G401 (cell line): ENCODE measurements around the gene PRR5L. TPM values are rescaled to one million over a fixed set of nuclear protein-coding genes. Genes with fewer than 3 reads are reported as not detected.

Experiments
- DNase-seq: peaks from one replicate; pipeline ENCODE4 v3.0.0-alpha.2; 2015; ENCODE audit warnings: low spot score
- in situ Hi-C: cut with HindIII; loops from 2 replicates; pipeline ENCODE4 v1.10.0; 2016; ENCODE audit warnings: low sequenced_read_pairs, mixed read lengths
- total RNA-seq: library from RNA; depleted of rRNA; stranded (reverse); fragments of >200 nt; shearing (Covaris generic); gene quantifications from 2 replicates; pipeline ENCODE4 v1.2.3, GENCODE V29; 2014; rRNA removed

The PRR5L gene, protein sequence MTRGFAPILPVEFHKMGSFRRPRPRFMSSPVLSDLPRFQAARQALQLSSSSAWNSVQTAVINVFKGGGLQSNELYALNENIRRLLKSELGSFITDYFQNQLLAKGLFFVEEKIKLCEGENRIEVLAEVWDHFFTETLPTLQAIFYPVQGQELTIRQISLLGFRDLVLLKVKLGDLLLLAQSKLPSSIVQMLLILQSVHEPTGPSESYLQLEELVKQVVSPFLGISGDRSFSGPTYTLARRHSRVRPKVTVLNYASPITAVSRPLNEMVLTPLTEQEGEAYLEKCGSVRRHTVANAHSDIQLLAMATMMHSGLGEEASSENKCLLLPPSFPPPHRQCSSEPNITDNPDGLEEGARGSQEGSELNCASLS
- total RNA-seq = 1.8 TPM in 1 of 2 replicates, not detected in the other

DNA sequence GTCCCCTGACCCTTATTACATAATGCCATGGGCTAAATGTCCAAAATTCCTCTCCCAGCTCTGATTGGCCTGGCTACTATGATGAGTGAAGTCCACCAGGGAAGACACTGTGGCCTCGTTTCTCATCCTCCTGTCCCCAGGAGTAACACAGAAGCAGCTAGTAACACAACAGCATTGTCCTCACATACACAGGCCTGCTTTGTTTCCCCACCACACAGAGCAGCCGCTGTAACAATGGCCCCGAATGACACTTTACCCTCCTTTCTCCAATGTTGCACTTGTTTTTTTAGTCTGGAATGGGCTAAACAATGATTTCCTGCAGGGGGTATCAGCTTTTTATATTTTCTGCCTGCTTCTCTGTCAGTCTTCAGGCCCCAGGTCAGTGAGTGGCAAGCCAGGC, at the start of gene PRR5L:
TSS of gene PRR5L (plus strand) at position 363 of the 400 bp plus-strand sequence. CDS start 104,834 bp downstream, outside the sequence.
- no peak for DNase-seq
- in situ Hi-C loops = no loop called here

DNA sequence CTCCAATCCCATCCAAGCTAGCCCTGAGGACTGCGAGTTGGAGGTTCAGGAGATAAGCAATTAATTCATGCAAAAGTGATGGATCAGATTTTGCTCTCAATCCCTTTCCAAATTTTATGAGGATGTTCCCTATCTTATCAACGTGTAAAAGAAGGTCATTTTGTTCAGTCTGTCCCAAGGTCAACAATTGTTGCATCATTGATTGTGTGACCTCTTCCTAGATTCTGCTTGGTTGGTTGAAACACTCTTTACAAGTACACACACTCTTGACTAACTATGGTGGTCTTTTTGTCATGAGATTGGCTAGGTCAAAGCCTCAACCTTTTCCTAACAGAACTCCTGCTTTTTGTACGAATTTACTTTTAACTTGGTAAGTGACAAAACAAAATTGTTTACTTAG, 48.6 kb upstream of the PRR5L start:
- no peak for DNase-seq
- in situ Hi-C loops = no loop called here

DNA sequence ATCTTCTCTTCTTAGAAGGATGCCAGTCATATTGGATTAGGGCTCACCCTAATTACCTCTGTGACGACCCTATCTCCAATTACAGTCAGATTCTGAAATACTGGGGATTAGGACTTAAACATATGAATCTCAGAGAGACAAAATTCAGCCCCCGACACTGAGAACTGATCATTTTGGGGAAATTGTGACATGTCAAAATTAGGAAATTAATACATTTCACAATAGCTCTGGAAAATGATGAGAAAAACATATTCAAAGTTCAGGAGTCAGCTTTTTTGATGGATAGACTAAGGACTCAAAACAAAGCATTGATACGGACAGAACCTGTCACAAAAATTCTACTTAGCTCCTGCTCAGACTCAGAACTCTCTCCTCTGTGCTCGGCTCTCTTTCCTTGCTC, 47.7 kb upstream of the PRR5L start:
- in situ Hi-C loops = no loop called here
- DNase-seq = no peak

DNA sequence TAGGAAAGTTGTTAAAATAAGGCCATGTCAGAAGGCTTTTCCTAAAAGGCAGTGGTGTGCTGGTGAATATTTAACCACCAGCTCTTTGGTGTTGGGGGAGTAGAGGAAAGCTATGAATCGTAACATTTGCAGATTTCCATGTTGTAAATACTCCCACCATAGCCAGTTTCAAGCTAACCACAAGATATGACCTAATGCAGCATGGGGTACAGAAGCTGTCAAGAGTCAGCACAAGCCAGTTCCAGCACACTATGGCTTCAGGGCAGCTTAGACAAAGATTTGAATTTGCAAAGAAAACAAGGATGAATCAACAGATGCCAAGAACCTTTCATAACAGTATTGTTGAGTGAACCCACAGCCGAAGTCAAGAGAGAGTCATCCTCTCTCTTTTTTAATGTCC, 46.8 kb upstream of the PRR5L start:
- no peak for DNase-seq
- in situ Hi-C loops = no loop called here

DNA sequence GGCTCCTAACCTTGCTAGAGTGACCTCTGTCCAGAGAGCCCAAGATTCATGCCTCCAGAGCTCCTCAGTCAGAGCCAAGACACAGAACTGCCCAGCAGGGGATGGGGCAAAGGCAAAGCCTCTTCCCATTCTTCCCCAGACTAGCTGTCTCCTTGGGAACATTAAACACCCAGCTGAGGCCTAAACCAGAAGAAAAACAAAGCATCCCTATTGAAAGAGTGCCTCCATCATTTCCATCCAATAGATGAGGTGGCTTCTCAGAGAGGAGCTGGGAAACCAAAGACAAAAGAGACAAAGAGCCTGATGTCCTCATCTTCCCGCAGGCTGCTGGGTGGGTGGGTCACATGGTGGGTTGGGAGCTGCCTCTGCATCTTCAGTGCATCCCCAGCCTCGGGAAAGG, 44.3 kb upstream of the PRR5L start:
- DNase-seq = no peak
- in situ Hi-C loops = no loop called here

DNA sequence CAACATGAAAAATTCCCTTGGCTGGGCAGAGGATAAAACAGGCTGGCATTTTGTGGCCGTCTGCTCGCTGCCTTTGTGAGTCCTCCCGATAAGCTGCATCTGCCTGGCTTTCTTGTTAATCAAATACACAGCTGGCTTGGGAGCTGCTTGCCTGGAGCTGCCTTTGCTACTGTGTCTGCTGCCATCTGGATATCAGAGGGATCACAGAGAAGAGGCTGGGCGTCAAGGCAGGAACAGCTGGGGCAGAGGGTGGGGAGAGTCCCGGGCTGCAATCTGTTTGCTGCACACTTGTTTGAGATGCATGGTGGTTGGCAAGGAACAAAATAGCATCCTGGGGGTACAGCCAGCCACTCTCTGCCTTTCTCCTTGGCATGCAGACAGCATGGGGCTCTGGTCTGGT, 42.9 kb upstream of the PRR5L start:
- in situ Hi-C loops = no loop called here
- no peak for DNase-seq

DNA sequence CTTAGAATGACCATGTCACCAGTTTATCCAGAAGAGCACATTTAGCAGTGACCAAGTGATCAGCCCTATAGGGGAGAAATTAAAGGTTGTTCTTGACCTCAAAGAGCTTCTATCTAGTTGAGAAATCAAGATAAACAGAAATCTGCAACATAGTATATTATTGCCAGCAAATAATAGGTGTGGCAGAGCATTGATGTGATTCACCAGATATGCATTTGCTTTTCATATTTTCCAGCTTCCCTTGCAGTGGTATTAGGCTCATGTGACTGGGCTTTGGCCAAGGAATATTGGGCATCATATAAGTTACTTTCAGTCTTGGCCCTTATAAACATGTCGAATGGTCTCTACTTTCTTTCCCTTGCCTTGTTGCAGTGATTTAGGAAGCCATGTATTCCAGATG, 41.4 kb upstream of the PRR5L start:
- DNase-seq = no peak
- in situ Hi-C loops = loop anchor here (5.0 kb wide), 1 partner anchor 642 kb away; no protein-coding TSS in a partner anchor

DNA sequence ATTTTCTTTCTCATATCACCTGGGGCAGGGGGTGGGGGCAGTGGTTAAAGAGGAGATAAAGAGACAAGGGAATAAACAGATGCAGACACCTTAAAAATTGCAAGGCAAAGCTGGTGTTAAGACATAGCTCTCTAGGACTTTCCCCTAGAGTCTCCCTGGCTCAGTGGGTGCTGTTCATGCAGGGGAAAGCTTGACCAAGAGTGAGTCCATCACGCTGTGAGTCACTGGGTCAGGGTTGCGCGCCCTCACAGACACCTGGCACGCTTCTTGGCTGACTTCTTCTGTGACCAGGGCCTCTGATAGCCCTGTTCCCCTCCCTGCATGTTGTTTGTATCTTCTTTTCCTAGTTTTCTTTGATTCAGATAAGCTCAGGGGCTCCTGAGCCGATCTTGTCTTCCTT, 38.7 kb upstream of the PRR5L start:
- in situ Hi-C loops = loop anchor here (5.0 kb wide), 1 partner anchor 645 kb away; no protein-coding TSS in a partner anchor

DNA sequence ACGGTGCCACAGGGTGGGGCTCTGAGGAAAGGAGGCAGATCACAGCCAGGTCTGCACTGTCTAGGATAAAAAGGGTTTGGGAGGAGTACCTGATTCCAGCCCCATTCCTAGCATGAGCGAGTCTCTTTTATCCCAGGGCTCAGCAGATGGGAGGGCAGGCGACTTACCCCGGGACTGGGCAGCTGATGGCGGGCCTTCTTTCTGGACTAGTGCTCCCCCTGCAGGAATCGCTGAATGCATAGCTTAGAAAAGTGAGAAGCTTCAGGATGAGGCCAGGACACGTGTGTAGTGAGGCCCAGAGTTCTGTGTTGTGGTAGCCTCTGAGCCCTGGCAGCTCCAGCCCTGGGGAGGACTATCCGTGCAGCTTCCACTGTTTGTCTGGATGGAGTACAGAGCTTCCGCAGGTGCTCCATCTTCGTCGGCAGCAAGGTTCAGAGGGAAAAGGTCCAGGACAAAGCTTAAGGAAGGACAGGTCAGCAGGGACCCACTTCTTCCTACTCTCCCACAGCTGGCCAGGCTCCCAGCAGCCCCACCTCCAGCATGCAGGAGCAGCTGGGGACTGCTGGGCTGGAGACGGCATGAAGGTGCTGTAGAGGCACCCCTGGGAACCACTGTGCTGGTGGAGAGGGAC, 37.2 kb upstream of the PRR5L start:
- in situ Hi-C loops = loop anchor here (5.0 kb wide), 1 partner anchor 647 kb away; no protein-coding TSS in a partner anchor
- DNase-seq = peak; percentile 75

More for the DNA sequence above, 38.7 kb upstream of the PRR5L start:
- no peak for DNase-seq

DNA sequence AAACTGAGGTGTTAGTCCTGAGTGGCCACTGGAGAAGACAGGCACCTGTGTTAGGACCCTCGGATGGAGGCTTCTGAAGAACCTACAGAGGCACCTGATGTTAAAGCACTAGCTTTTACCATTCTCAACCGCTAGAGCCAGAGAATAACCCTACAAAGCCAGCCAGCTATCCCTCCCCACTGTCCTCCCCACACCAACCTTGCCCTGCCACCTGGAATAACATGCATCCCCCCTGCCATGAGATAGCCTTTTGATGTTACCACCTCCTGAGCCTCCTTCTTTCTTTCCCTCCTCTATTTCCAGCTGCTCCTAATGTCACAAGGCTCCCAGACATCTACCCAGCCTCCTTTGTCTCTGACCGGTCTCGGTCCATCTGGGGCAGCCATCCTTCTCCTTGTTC, 35.0 kb upstream of the PRR5L start:
- DNase-seq = no peak
- in situ Hi-C loops = no loop called here

DNA sequence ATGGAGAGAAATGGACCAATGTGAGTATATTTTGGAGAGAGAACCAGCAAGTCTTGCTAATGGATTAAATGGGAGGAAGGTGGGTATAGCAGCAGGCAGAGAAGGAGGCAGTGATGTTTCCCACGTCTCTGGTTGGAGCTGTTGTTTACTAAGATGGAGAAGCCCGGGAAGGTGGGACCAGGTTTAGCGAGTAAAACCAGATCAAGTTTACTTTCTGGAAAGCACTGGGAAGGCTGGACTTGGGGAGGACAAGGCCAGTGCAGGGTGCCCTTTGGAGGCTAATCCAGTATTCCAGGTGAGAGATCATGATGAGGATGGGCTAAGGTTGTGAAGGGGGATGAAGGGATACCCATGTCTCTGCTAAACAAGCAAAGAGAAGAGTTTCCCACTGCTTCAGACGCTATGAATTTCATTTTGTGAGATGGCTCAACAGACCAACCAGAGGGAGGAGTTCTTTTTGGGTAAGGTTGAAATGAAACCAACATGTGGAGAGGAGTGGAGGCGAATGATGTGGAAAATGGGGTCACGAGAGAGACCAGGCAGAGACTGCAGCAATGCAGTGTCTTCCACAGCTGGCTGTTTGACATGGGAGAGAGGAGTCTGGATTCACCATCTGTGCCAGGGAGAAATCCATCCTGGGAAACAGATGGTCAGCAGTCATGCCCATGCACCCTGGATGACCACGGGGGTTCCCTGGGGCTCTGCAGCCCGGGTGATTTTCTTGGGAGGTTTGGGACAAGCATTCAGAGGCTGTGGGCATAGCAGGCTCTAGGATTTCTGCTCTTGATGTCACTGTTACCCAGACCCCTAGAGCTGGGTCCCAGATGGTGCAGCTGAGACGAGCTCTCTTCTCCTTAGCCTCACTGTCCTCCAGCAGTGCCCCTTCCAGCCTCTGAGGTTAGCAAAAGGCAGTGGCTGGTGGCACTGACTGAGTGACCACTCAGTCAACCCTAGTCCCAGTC, 31.8 kb upstream of the PRR5L start:
- in situ Hi-C loops = no loop called here
- DNase-seq = no peak

DNA sequence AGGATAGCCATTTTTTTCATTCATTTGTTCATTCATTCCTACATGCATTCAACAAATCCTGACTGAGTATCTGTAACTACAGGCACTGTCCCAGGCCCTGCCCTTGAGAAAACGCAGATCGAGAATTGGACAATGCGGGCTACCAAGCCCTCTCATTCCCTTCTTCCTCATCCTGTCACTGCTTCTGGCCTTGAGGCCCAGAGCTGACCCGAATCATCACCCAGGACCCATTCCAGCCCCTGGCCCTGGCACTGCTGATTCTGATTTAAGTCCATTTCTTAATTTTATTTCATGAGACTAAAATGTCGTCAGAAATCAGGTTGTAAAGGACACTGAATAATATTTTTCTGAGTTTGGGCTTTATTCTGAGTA, 31.1 kb upstream of the PRR5L start:
- in situ Hi-C loops = no loop called here
- DNase-seq = no peak

DNA sequence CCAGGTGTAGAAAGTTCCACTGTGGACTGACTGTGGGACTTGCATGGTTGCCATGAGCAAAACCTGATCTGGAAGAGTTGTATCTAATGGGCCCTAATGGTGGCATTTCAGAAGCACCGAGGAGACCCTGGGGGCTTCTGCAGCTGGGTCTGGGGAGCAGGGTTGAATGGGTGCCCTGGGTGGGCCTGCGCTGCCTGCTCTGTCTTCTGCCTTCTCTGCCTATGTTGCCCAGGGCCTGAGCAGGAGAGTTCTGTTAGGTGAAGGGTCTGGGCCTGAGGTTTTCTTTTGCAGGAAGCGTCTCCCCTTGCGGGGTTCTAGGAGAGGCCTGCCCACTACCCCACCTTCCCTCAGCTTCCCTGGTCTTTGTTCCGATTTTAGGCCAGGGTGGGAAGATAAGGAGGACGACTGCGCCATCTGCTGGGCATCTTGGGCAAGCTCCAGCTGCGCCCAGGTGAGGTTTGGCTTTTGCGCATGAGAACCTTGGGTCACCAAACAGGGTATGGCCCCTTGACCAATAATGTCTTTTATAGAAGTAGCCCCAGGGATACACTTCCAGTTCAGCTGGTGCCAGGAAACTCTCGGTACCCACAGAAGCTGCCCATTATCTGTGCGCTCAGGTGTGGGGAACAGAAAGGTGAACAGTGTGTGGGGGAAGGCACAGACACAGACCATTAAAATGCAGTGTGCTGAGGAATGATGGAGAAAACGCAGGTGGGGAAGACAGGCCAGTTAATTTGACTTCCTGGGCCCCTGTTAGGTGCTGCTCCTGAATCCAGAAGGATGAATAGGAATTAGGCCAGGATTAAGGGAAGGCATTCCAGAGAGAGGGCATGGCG, 30.1 kb upstream of the PRR5L start:
- peak; percentile 57 for DNase-seq
- in situ Hi-C loops = no loop called here

DNA sequence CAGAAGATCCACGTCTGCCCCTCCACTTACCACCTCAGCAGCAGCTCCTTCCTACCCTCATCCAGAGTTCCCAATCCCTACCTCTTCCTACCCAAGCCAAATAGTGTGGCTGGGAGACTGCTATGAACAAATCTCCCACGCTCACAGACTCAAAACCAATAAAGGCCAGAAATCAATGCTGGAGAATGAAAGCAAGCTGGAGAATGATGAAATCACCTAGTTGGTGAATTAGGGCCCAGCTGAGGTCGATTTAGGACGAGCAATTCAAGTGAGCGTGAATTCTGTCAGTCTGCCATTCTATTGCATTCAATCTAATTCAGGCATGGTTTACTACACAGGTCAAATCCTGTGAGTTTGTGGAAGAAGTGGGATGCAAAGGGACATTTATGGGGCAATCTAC, 29.3 kb upstream of the PRR5L start:
- in situ Hi-C loops = no loop called here
- DNase-seq = no peak

DNA sequence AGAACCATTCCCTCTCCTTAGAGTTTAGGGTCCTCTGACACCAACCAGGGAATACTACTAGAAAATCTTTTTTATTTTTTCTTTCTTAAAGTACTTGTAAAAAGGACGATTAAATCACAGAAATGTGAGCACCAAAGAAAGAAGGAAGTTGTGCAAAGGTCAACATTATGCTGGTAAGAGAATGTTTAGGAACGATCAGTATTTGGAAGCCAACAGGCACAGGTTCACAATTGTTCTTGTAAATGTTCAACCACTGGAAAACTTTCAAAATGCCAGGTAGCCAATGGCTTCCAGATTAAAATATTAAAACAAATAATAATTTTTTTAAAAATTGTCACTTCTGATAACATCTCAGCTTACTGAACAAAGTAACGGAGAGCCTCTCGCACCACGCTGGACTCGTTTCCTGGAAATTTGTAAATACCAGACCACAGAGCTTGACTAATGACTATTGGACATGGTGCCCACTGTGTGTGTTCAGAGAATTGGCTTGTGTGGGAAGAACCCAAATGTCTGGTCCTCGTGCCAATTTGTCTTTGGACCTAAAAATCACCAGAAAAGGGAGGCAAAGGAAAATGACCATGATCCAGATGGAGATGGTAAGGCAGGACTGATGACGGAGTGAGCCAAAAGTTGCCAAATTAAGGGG, 27.6 kb upstream of the PRR5L start:
- in situ Hi-C loops = no loop called here
- DNase-seq = no peak

DNA sequence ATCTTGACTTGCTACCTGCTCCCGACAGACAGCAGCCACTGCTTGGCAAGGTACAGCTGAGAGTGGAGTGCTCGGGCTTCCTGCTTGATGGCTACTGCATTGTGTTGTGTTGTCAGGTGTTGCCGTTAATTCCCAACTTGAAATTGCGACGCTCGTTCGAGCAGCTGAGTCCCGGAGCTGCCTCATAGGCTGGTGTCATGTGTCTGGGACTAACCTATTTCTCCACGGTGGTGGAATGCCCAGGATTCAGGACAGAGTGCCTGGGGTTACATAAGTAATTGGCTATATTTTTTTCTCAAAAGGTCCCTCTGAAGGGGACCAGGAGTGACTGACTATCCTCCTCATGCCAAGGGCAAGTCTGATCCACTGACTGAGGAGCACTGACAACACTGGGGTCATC, 25.4 kb upstream of the PRR5L start:
- in situ Hi-C loops = no loop called here
- no peak for DNase-seq

DNA sequence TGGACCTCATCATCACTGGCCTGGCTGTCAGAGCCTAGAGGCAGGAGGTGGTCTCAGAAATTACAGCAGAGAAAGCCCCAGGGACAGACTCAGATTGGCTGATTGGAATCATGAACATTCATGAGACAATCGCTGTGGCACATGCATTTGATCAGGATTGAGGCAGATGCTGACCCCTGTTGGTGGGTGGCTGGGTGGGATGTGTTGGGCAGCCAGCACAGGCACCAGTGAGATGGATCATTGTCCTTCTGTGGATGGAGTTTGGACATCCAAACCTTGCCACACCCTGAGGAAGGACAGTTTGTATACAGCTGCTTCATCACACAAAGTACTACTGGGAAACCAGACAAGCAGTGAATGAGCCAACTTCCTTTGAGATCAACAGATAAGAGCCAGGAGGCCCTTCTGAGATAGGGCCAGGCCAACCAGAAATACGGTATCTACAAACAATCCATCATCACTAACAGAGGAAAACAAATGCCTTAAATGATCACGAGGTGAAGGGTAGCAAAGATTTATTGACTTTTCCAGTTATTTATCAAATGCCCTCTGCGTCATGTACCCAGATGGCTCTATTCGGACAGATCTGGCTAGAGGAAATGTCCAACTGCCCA, 24.2 kb upstream of the PRR5L start:
- no peak for DNase-seq
- in situ Hi-C loops = no loop called here

DNA sequence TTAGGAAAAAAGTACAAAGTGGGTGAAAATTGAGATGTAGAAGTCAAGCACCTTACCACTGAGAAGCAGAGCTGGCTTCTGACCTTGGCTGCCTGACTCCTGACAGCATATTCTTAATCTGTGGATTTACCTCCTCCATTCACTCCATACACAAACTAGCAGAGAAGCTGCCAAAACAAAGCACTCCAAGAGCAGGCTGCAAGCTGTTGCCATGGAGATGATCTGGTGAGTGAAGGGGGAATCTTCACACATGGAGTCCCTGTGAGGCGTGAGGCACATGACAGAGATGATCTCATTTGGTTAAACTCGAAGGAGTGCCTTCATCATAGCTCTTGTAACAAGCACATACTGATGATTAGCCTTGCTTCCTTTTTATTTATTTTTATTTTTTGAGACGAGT, 23.0 kb upstream of the PRR5L start:
- in situ Hi-C loops = no loop called here
- DNase-seq = no peak
